K562 (cell line): ENCODE measurements around the gene DNAH17.

ENCODE experiments used
- CBFB ChIP-seq: sonication (generic); formaldehyde crosslinking; IDR thresholded peaks from 2 replicates; pipeline ENCODE4 v1.4.0; 2020; ENCODE audit warnings: mild to moderate bottlenecking, missing genetic modification reagents
- CHD4 ChIP-seq: fragments of 200-600 bp; sonication (generic); IDR thresholded peaks from 3 replicates; pipeline ENCODE4 v1.6.1; 2012; ENCODE audit warnings: low read depth, mild to moderate bottlenecking, mixed read lengths, low read length, inconsistent platforms; ENCODE audit not compliant: insufficient read depth, insufficient replicate concordance, poor library complexity, severe bottlenecking
- CTCF ChIP-seq, 3 experiments: IDR thresholded peaks in 2 of 3; conservative IDR thresholded peaks in 1 of 3; 2 replicates each; pipeline ENCODE4 v1.5.1; 2011 to 2012; ENCODE audit warnings: low read length in 3 of 3, mild to moderate bottlenecking in 3 of 3, control low read depth in 2 of 3, improper control_type of control experiment in 1 of 3, inconsistent platforms in 1 of 3, low read depth in 1 of 3, mixed read lengths in 1 of 3, moderate library complexity in 1 of 3; ENCODE audit not compliant: insufficient read depth in 2 of 3
- EP300 ChIP-seq: IDR thresholded peaks from 2 replicates; pipeline ENCODE4 v1.6.1; 2012; ENCODE audit warnings: low read length, improper control_type of control experiment
- EZH2 ChIP-seq: IDR thresholded peaks from 2 replicates; pipeline ENCODE4 v1.6.1; 2012; ENCODE audit warnings: low read depth, mild to moderate bottlenecking, inconsistent platforms, low read length, borderline replicate concordance
- HNRNPK ChIP-seq: fragments of 200-400 bp; formaldehyde crosslinking; IDR thresholded peaks from one replicate; pipeline ENCODE4 v1.6.1; 2018; ENCODE audit warnings: mild to moderate bottlenecking, low read depth, low read length; ENCODE audit not compliant: poor library complexity, severe bottlenecking
- MAFF ChIP-seq: IDR thresholded peaks from 2 replicates; pipeline ENCODE4 v1.6.1; 2012; ENCODE audit warnings: low read length, improper control_type of control experiment
- NCOA1 ChIP-seq: fragments of 450-650 bp; IDR thresholded peaks from 2 replicates; pipeline ENCODE4 v1.6.1; 2016; ENCODE audit warnings: low read depth
- TARDBP ChIP-seq: fragments of 450-650 bp; IDR thresholded peaks from 2 replicates; pipeline ENCODE4 v1.6.1; 2016
- ZBTB26 ChIP-seq: fragments of 450-650 bp; formaldehyde crosslinking; IDR thresholded peaks from 2 replicates; pipeline ENCODE4 v1.4.0; 2022; ENCODE audit warnings: missing genetic modification characterization

DNA sequence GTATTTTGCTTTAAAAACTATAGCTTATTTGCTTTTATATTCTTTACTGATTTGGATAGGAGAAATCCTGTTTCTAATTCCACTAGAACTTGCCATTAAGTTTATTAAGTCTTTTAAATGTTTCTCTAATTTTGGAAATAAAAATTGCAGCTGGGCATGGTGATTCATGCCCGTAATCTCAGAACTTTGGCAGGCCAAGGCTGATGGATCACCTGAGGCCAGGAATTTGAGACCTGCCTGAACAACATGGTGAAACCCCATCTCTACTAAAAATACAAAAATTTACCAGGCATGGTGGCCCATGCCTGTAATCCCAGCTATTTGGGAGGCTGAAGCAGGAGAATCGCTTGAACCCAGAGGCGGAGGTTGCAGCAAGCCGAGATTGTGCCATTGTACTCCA, 30.7 kb downstream of the DNAH17 start:
- no peak for TF ChIP-seq EZH2
- TF ChIP-seq CBFB (CRISPR knock-in tag): no peak
- no peak for TF ChIP-seq CHD4
- no peak for TF ChIP-seq CTCF (IDR thresholded peaks at IDR 0.05 in 2 of 3, conservative IDR thresholded peaks at IDR 0.05 in 1 of 3; ENCODE audit: insufficient read depth in 2 of 3, low read depth in 1 of 3, low read length in 3 of 3)
- TF ChIP-seq TARDBP: no peak
- no peak for TF ChIP-seq HNRNPK
- TF ChIP-seq NCOA1: no peak
- no peak for TF ChIP-seq MAFF
- TF ChIP-seq EP300: no peak
- no peak for TF ChIP-seq ZBTB26 (CRISPR knock-in tag)
